Central memory CD8-positive, alpha-beta T cell (primary cell): ENCODE results near the gene SERF2.
"Not testable (repeated sequence)": the region's sequence is repeated elsewhere in the genome, so short reads cannot be mapped to it uniquely, and the experiment has no call there.

Experiments
- ATAC-seq: fragments of 150-1000 bp; cut with Tn5 transposase; replicated peaks from 2 replicates; pipeline ENCODE4 v1.10.0; 2022; ENCODE audit warnings: mild to moderate bottlenecking, moderate FRiP score, moderate number of reproducible peaks; ENCODE audit not compliant: poor library complexity, severe bottlenecking; ENCODE audit errors: extremely low read depth
- DNase-seq, 2 donors: peaks; one replicate each; pipeline ENCODE4 v3.0.0; 2021; ENCODE audit warnings: low spot score in 2 of 2
- H3K27ac Mint-ChIP-seq: one replicate; pipeline ENCODE4 v1.8.0; 2022; ENCODE audit warnings: low read depth, mild to moderate bottlenecking, moderate library complexity, mixed read lengths
- H3K27me3 Mint-ChIP-seq: one replicate; pipeline ENCODE4 v1.8.0; 2022; ENCODE audit warnings: mixed read lengths
- H3K36me3 Mint-ChIP-seq: one replicate; pipeline ENCODE4 v1.8.0; 2022; ENCODE audit warnings: mild to moderate bottlenecking, moderate library complexity, mixed read lengths; ENCODE audit not compliant: insufficient read depth
- H3K4me1 Mint-ChIP-seq: one replicate; pipeline ENCODE4 v1.8.0; 2022; ENCODE audit warnings: mixed read lengths
- H3K4me3 Mint-ChIP-seq: one replicate; pipeline ENCODE4 v1.8.0; 2022; ENCODE audit warnings: mild to moderate bottlenecking, moderate library complexity, mixed read lengths
- H3K9me3 Mint-ChIP-seq: one replicate; pipeline ENCODE4 v1.8.0; 2022; ENCODE audit warnings: mixed read lengths

SERF2 gene

DNA sequence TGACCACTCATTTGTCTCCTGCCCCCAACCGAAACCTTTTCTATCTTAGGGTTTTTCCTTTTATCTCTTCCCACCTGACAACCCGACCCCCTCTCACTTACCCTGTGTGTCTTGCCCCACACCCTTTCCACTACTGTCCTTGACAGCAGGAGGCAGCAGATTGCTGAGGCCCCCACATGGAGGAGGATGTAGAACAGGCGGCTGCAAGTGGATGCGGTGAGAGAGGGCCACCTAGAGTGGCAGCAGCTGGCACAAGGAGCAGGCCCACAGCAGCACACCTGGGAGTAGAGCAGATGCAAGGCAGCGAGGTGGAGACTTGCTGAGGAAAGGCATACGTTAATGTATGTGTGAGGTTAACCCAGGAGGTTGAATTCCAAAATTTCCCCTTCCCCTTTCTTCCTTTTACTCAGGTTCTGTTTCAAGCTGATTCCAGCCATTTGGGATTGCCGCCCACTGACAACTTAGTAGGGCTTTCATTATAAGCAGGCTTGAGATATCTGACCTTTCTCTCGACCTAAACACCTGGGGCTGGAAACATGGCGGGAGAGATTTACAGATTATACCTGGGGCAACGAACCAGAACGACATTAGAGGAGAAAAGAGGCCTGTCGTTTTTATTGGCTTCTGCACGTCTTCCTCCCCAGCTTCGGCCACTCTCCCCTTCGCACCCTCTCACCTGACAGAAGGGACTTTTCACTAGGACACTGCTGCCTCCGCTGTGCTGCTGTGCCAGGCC, 7.3 kb downstream of the SERF2 start:
- Mint-ChIP-seq H3K36me3 (peaks cover 38% of the 10 kb centered on the region), H3K4me3 (peak overlapping the region; percentile 96), H3K9me3 (no peaks in the 10 kb centered on the region), H3K27ac (peak overlapping the region; percentile 97), H3K4me1 (peaks cover 52% of the 10 kb centered on the region), H3K27me3 (no peaks in the 10 kb centered on the region)
- DNase-seq (no peak), ATAC-seq (no peak)

- no peak for ATAC-seq
- peak within 1 kb of the TSS; percentile 97 for H3K27ac Mint-ChIP-seq
- peak within 1 kb of the TSS; percentile 96 for H3K4me3 Mint-ChIP-seq
- no peaks in the 10 kb centered on the region for H3K9me3 Mint-ChIP-seq
- H3K27me3 Mint-ChIP-seq: no peaks in the 10 kb centered on the region
- peaks cover 46% of the 10 kb centered on the region for H3K4me1 Mint-ChIP-seq
- H3K36me3 Mint-ChIP-seq: peaks cover 43% of the 10 kb centered on the region
- DNase-seq: no peak
Measured at GRCh38 chr15:43799945-43800285, 7.8 kb downstream of the SERF2 start, which contains the start of gene SERINC4. Gene SERINC4, minus strand, starts transcription at chr15:43800220. Its CDS starts 234 bp downstream, at chr15:43799986.

- DNase-seq (peak; percentile 82 to 86), ATAC-seq (peak; percentile 99)
- H3K9me3 Mint-ChIP-seq: no peaks in the 10 kb centered on the region
- H3K27me3 Mint-ChIP-seq: no peaks in the 10 kb centered on the region
- H3K4me3 Mint-ChIP-seq: peak within 1 kb of the TSS; percentile 96
- H3K4me1 Mint-ChIP-seq: peaks cover 40% of the 10 kb centered on the region
- H3K27ac Mint-ChIP-seq: peak within 1 kb of the TSS; percentile 97
- peaks cover 49% of the 10 kb centered on the region for H3K36me3 Mint-ChIP-seq
Measured at GRCh38 chr15:43800286-43801141, 8.4 kb downstream of the SERF2 start, which contains the start of gene HYPK. Gene HYPK, plus strand, starts transcription at chr15:43800599. Its CDS starts 24 bp downstream, at chr15:43800623.

DNA sequence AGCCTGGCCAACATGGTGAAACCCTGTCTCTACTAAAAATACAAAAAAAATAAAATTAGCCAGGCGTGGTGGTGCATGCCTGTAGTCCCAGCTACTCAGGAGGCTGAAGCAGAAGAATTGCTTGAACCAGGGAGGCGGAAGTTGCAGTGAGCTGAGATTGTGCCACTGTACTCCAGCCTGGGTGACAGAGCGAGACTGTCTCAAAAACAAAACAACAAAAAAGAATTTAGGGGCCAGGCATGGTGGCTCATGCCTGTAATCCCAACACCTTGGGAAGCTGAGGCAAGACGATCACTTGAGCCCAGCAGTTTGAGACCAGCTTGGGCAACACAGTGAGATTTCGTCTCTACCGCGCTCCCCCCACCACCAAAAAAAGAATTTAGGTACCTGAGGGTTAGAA, 10.6 kb downstream of the SERF2 start:
- Mint-ChIP-seq H3K36me3 (peaks cover 64% of the 10 kb centered on the region), H3K4me1 (peaks cover 24% of the 10 kb centered on the region)
- not testable (repeated sequence) for H3K4me3 Mint-ChIP-seq, ATAC-seq, DNase-seq, H3K9me3 Mint-ChIP-seq, H3K27ac Mint-ChIP-seq, H3K27me3 Mint-ChIP-seq

- ATAC-seq (no peak), DNase-seq (no peak)
- no peak overlapping the region for H3K4me3 Mint-ChIP-seq
- no peaks in the 10 kb centered on the region for H3K27me3 Mint-ChIP-seq
- H3K4me1 Mint-ChIP-seq: peaks cover 6% of the 10 kb centered on the region
- peaks cover 81% of the 10 kb centered on the region for H3K36me3 Mint-ChIP-seq
- H3K27ac Mint-ChIP-seq: no peak overlapping the region
- no peaks in the 10 kb centered on the region for H3K9me3 Mint-ChIP-seq
Measured at GRCh38 chr15:43808435-43808950, 16.4 kb downstream of the SERF2 start.

DNA sequence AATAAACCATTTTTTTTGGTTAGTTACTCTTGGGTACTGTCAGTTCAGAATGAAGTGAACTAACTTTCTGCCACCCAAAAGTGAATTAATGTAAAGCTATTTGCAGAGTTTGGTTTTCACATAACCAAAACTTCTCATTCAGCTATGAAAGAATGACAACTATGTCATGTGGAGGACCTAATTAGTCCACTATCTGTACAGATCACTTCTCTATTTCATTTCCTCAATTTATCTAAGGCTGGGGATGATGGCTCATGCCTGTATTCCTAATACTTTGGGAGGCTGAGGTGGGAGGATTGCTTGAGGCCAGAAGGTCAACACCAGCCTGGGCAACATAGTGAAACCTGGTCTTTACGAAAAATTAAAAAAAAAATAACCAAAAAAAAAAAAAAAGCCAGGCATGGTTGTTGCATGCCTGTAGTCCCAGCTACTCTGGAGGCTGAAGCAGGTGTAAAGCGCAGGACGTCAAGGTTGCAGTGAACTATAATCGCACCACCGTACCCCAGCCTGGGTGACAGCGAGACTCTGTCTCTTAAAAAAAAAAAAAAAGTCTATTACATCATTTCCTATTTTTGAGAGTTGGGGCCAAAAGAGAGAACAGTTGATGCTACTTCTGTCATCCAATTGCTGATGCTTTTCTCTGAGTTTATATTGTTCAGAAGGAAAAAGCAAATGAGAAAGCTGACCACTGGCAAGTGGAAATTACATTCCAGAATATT, 17.0 kb downstream of the SERF2 start:
- DNase-seq (no peak), ATAC-seq (no peak)
- H3K9me3 Mint-ChIP-seq: no peaks in the 10 kb centered on the region
- no peak overlapping the region for H3K4me3 Mint-ChIP-seq
- no peaks in the 10 kb centered on the region for H3K27me3 Mint-ChIP-seq
- peak overlapping the region; percentile 64 for H3K27ac Mint-ChIP-seq
- peaks cover 83% of the 10 kb centered on the region for H3K36me3 Mint-ChIP-seq
- H3K4me1 Mint-ChIP-seq: peaks cover 6% of the 10 kb centered on the region

- DNase-seq, H3K4me3 Mint-ChIP-seq, H3K9me3 Mint-ChIP-seq, ATAC-seq, H3K27ac Mint-ChIP-seq, H3K27me3 Mint-ChIP-seq: not testable (repeated sequence)
- Mint-ChIP-seq H3K36me3 (peaks cover 74% of the 10 kb centered on the region), H3K4me1 (peaks cover 19% of the 10 kb centered on the region)
Measured at GRCh38 chr15:43815064-43815463, 22.9 kb downstream of the SERF2 start.

GRCh38 chr15:43821505-43821904, 29.4 kb downstream of the SERF2 start:
- no peaks in the 10 kb centered on the region for H3K27me3 Mint-ChIP-seq
- DNase-seq (no peak), ATAC-seq (no peak)
- peak overlapping the region; percentile 53 for H3K4me3 Mint-ChIP-seq
- H3K9me3 Mint-ChIP-seq: no peaks in the 10 kb centered on the region
- peaks cover 30% of the 10 kb centered on the region for H3K4me1 Mint-ChIP-seq
- peak overlapping the region; percentile 69 for H3K27ac Mint-ChIP-seq
- H3K36me3 Mint-ChIP-seq: peaks cover 26% of the 10 kb centered on the region

GRCh38 chr15:43824302-43825246, 32.5 kb downstream of the SERF2 start, which contains the start of gene MFAP1:
Gene MFAP1, minus strand, starts transcription at chr15:43824690. Its CDS starts 121 bp downstream, at chr15:43824569.
- peak; percentile 80 for ATAC-seq
- H3K4me1 Mint-ChIP-seq: peaks cover 45% of the 10 kb centered on the region
- H3K9me3 Mint-ChIP-seq: no peaks in the 10 kb centered on the region
- peak within 1 kb of the TSS; percentile 96 for H3K27ac Mint-ChIP-seq
- DNase-seq: peak; percentile 66 to 80
- peaks cover 15% of the 10 kb centered on the region for H3K36me3 Mint-ChIP-seq
- H3K27me3 Mint-ChIP-seq: no peaks in the 10 kb centered on the region
- peak within 1 kb of the TSS; percentile 98 for H3K4me3 Mint-ChIP-seq

DNA sequence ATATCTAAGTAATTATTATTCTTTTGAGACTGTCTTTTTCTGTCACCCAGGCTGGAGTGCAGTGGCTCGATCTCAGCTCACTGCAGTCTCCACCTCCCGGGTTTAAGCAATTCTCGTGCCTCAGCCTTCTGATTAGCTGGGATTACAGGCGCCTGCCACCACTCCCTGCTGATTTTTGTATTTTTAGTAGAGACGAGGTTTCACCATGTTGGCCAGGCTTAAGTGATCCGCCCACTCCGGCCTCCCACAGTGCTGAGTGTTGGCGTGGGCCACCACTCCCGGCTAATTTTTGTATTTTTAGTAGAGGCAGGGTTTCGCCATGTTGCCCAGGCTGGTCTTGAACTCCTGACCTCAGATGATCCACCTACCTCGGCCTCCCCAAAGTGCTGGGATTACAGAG, 33.2 kb downstream of the SERF2 start:
- peaks cover 15% of the 10 kb centered on the region for H3K36me3 Mint-ChIP-seq
- H3K9me3 Mint-ChIP-seq, H3K27me3 Mint-ChIP-seq, H3K27ac Mint-ChIP-seq, ATAC-seq, DNase-seq: not testable (repeated sequence)
- peaks cover 51% of the 10 kb centered on the region for H3K4me1 Mint-ChIP-seq
- peak overlapping the region; percentile 86 for H3K4me3 Mint-ChIP-seq

GRCh38 chr15:43826029-43826507, 33.9 kb downstream of the SERF2 start:
- DNase-seq: no peak
- peaks cover 13% of the 10 kb centered on the region for H3K36me3 Mint-ChIP-seq
- H3K27me3 Mint-ChIP-seq: no peaks in the 10 kb centered on the region
- H3K4me1 Mint-ChIP-seq: peaks cover 50% of the 10 kb centered on the region
- H3K4me3 Mint-ChIP-seq: peak overlapping the region; percentile 86
- peak overlapping the region; percentile 79 for H3K27ac Mint-ChIP-seq
- H3K9me3 Mint-ChIP-seq: no peaks in the 10 kb centered on the region
- no peak for ATAC-seq
